Endothelial cell of umbilical vein (primary cell): ENCODE data around the gene MR1. TPM values are rescaled to one million over a fixed set of nuclear protein-coding genes. Genes with fewer than 3 reads are reported as not detected.

Source experiments
- BruUV-seq: library from RNA; stranded (reverse); fragments of 400-500 nt; replicated peaks from 2 replicates; lab custom pipeline; 2021; lab: Mats Ljungman, UMichigan
- CTCF ChIA-PET: fragments of 300-600, 350-600 bp; sonication (Branson Sonifier 250); formaldehyde crosslinking; loops from one replicate; lab custom pipeline; 2021; ENCODE audit warnings: antibody characterized with exemption, inconsistent platforms; lab: Charles Lee
- POLR2A ChIA-PET: fragments of 300-600, 350-600 bp; sonication (Branson Sonifier 250); formaldehyde crosslinking; loops from one replicate; lab custom pipeline; 2021; ENCODE audit warnings: antibody characterized with exemption, inconsistent platforms; lab: Charles Lee
- DNase-seq: peaks from one replicate; pipeline ENCODE4 v3.0.0-alpha.2; 2011; ENCODE audit warnings: low read depth, low spot score
- FAIRE-seq: peaks from 2 replicates; lab custom pipeline; 2011; peaks lifted over from hg19 to GRCh38; lab: Jason Lieb, UNC
- H2AFZ ChIP-seq: 2 replicates; pipeline ENCODE4 v1.6.0; 2012; ENCODE audit warnings: low read depth, low read length, control low read depth, inconsistent platforms
- H3K27ac ChIP-seq: 2 replicates; pipeline ENCODE4 v1.5.1; 2011; ENCODE audit warnings: low read depth, mild to moderate bottlenecking, control low read depth, low read length, moderate library complexity; ENCODE audit not compliant: insufficient read depth
- H3K27me3 ChIP-seq, 2 experiments: 2 replicates each; pipeline versions ENCODE4 v1.6.0 to v1.6.1; 2011; ENCODE audit warnings: low read length in 2 of 2, mixed read lengths in 1 of 2; ENCODE audit not compliant: control insufficient read depth in 2 of 2, insufficient read depth in 2 of 2
- H3K36me3 ChIP-seq, 2 experiments: 2 replicates in 1 of 2; 3 replicates in 1 of 2; pipeline ENCODE4 v1.5.1; 2011; ENCODE audit warnings: low read length in 2 of 2, mild to moderate bottlenecking in 1 of 2, moderate library complexity in 1 of 2; ENCODE audit not compliant: control insufficient read depth in 2 of 2, insufficient read depth in 2 of 2; ENCODE audit errors: extremely low read depth in 1 of 2
- H3K4me1 ChIP-seq: 3 replicates; pipeline ENCODE4 v1.5.1; 2011; ENCODE audit warnings: mild to moderate bottlenecking, low read length; ENCODE audit not compliant: control insufficient read depth, insufficient read depth; ENCODE audit errors: extremely low read depth
- H3K4me2 ChIP-seq: 2 replicates; pipeline ENCODE4 v1.6.1; 2011; ENCODE audit warnings: low read length, control low read depth, mixed read lengths; ENCODE audit not compliant: insufficient read depth
- H3K4me3 ChIP-seq, 3 experiments: fragments of 200-600 bp in 1 of 3; sonication (generic), shearing (Covaris generic) in 1 of 3; replicated peaks in 1 of 3; 2 replicates each; pipeline ENCODE4 v1.5.1; 2011 to 2016; ENCODE audit warnings: control low read depth in 3 of 3, low read length in 3 of 3, mild to moderate bottlenecking in 2 of 3, inconsistent platforms in 1 of 3, low read depth in 1 of 3, moderate library complexity in 1 of 3; ENCODE audit not compliant: insufficient read depth in 1 of 3
- H3K79me2 ChIP-seq: 2 replicates; pipeline ENCODE4 v1.6.0; 2012; ENCODE audit warnings: low read length, inconsistent platforms; ENCODE audit not compliant: control insufficient read depth, insufficient read depth
- H3K9ac ChIP-seq: replicated peaks from 2 replicates; pipeline ENCODE3; 2011; ENCODE audit warnings: low read length, control low read depth; ENCODE audit not compliant: insufficient read depth; ENCODE audit errors: extremely low read depth
- H3K9me1 ChIP-seq: replicated peaks from 3 replicates; pipeline ENCODE4 v1.6.0; 2011; ENCODE audit warnings: mild to moderate bottlenecking, low read length; ENCODE audit not compliant: control insufficient read depth, insufficient read depth; ENCODE audit errors: extremely low read depth
- H3K9me3 ChIP-seq: replicated peaks from 2 replicates; pipeline ENCODE4 v1.5.1; 2012; ENCODE audit warnings: low read length, inconsistent platforms; ENCODE audit not compliant: control insufficient read depth, insufficient read depth
- H4K20me1 ChIP-seq: replicated peaks from 2 replicates; pipeline ENCODE3; 2011; ENCODE audit warnings: mild to moderate bottlenecking, low read length; ENCODE audit not compliant: control insufficient read depth, insufficient read depth; ENCODE audit errors: extremely low read depth
- EZH2 ChIP-seq: IDR thresholded peaks from 2 replicates; pipeline ENCODE4 v1.6.1; 2012; ENCODE audit warnings: borderline replicate concordance, low read depth, mild to moderate bottlenecking, moderate library complexity, low read length, inconsistent platforms; ENCODE audit not compliant: severe bottlenecking
- FOS ChIP-seq: IDR thresholded peaks from 2 replicates; pipeline ENCODE4 v1.6.1; 2011; ENCODE audit warnings: mild to moderate bottlenecking, low read length, moderate library complexity, borderline replicate concordance; ENCODE audit not compliant: insufficient read depth
- GATA2 ChIP-seq: IDR thresholded peaks from 2 replicates; pipeline ENCODE4 v1.7.0; 2011; ENCODE audit warnings: low read depth, mild to moderate bottlenecking, moderate library complexity, mixed read lengths, low read length; ENCODE audit not compliant: insufficient read length, insufficient read depth
- JUN ChIP-seq: IDR thresholded peaks from 2 replicates; pipeline ENCODE4 v1.6.1; 2011; ENCODE audit warnings: borderline replicate concordance, low read depth; ENCODE audit not compliant: insufficient read length, insufficient read depth
- MYC ChIP-seq: IDR thresholded peaks from one replicate; pipeline ENCODE4 v1.6.1; 2011; ENCODE audit warnings: mild to moderate bottlenecking, low read depth, low read length
- POLR2A ChIP-seq: IDR thresholded peaks from 2 replicates; pipeline ENCODE4 v1.6.1; 2012; ENCODE audit warnings: low read depth, mild to moderate bottlenecking, control low read depth, low read length
- POLR2AphosphoS5 ChIP-seq: IDR thresholded peaks from 2 replicates; pipeline ENCODE4 v1.6.1; 2012; ENCODE audit warnings: low read depth, mild to moderate bottlenecking, control low read depth, low read length, moderate library complexity; ENCODE audit not compliant: insufficient read depth
- dilution Hi-C: fragments of 300-500 bp; cut with MboI; formaldehyde crosslinking; loops from one replicate; pipeline ENCODE4 v1.15.0; 2019; ENCODE audit warnings: low sequenced_read_pairs; ENCODE audit not compliant: extremely low pct_ligation_motif_present
- intact Hi-C: fragments of 100-400 bp; cut with micrococcal nuclease; formaldehyde crosslinking; loops from one replicate; pipeline ENCODE4 v1.10.0; 2022
- polyA plus RNA-seq, 4 experiments: library from polyadenylated mRNA; depleted of rRNA in 3 of 4; stranded (reverse) in 3 of 4; unstranded in 1 of 4; fragments of >200 nt; gene quantifications; 2 replicates each; pipeline versions ENCODE4 v1.2.1 to v1.2.3, GENCODE V29; 2011 to 2012; ENCODE audit warnings: missing spikeins in 1 of 4
- total RNA-seq: library from RNA; stranded (reverse); gene quantifications from 2 replicates; pipeline ENCODE4 v1.2.3, GENCODE V29; 2021
- TF ChIP-seq, protein P1 (sequence below), 2 donors: IDR thresholded peaks; 1 replicate in 1 of 2; 2 replicates in 1 of 2; pipeline ENCODE4 v1.5.1; 2011; ENCODE audit warnings: low read length in 2 of 2, mild to moderate bottlenecking in 2 of 2, moderate library complexity in 2 of 2, control low read depth in 1 of 2, inconsistent platforms in 1 of 2, low read depth in 1 of 2; ENCODE audit not compliant: insufficient read depth in 1 of 2; ENCODE audit errors: extremely low read depth in 1 of 2
- TF ChIP-seq, protein P2 (sequence below): IDR thresholded peaks from 2 replicates; pipeline ENCODE4 v1.6.1; 2011; ENCODE audit not compliant: insufficient read depth, insufficient read length

MR1 gene
- total and polyA plus RNA-seq, 2 donors (not counting 3 experiments of a cell fraction or from before 2014, with no cell fraction given): 1.3 to 2.5 TPM

DNA sequence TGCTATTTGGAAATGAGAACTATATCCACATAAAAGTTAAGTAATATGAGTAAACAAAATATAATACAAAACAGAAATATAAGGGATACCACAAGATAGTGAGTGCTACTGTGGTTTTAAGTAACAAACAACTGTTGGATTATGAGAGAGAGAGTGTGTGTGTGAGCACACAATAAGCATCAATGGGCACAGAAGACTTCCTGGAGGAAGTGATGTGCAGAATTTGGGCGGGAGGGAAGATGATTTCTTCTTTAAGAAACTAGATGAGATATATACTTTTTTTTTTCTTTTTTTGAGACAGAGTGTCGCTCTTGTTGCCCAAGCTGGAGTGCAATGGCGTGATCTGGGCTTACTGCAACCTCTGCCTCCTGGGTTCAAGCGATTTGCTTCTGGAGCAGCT lies 46.8 kb downstream of the MR1 start:
- Histone ChIP-seq H3K36me3 (no peaks in the 10 kb centered on the region), H3K27ac (no peak overlapping the region), H3K27me3 (peaks cover 11 to 23% of the 10 kb centered on the region in 2 experiments), H3K9me1 (no peaks in the 10 kb centered on the region), H2AFZ (no peak overlapping the region), H3K9ac (no peak overlapping the region), H3K4me2 (no peak overlapping the region), H4K20me1 (no peaks in the 10 kb centered on the region), H3K79me2 (no peaks in the 10 kb centered on the region), H3K4me1 (no peaks in the 10 kb centered on the region), H3K9me3 (no peaks in the 10 kb centered on the region), H3K4me3 (no peak overlapping the region)
- BruUV-seq: no TSS peak
- ChIA-PET POLR2A (no interaction called here), CTCF (interaction anchor here (1.0 to 3.2 kb wide), 4 partner anchors 25 to 199 kb away, joined by 3 to 35 read pairs (median 4); no protein-coding TSS in a partner anchor)
- DNase-seq (no peak), FAIRE-seq (no peak)
- intact Hi-C loops (loop anchor here (10.0 kb wide), 1 partner anchor 446 kb away; the partner anchor contains the start of gene XPR1), dilution Hi-C loops (no loop called here)
- TF ChIP-seq, protein P1, sequence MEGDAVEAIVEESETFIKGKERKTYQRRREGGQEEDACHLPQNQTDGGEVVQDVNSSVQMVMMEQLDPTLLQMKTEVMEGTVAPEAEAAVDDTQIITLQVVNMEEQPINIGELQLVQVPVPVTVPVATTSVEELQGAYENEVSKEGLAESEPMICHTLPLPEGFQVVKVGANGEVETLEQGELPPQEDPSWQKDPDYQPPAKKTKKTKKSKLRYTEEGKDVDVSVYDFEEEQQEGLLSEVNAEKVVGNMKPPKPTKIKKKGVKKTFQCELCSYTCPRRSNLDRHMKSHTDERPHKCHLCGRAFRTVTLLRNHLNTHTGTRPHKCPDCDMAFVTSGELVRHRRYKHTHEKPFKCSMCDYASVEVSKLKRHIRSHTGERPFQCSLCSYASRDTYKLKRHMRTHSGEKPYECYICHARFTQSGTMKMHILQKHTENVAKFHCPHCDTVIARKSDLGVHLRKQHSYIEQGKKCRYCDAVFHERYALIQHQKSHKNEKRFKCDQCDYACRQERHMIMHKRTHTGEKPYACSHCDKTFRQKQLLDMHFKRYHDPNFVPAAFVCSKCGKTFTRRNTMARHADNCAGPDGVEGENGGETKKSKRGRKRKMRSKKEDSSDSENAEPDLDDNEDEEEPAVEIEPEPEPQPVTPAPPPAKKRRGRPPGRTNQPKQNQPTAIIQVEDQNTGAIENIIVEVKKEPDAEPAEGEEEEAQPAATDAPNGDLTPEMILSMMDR (IDR thresholded peaks at IDR 0.05; ENCODE audit: extremely low read depth in 1 of 2, insufficient read depth in 1 of 2, low read depth in 1 of 2, low read length in 2 of 2): no peak
- TF ChIP-seq EZH2: no peak
- no peak for TF ChIP-seq MYC
- no peak for TF ChIP-seq FOS
- TF ChIP-seq POLR2A: no peak
- TF ChIP-seq, protein P2, sequence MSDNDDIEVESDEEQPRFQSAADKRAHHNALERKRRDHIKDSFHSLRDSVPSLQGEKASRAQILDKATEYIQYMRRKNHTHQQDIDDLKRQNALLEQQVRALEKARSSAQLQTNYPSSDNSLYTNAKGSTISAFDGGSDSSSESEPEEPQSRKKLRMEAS: no peak
- TF ChIP-seq GATA2: no peak
- no peak for TF ChIP-seq JUN
- TF ChIP-seq POLR2AphosphoS5: no peak
